GM19468 (cell line): ENCODE data around the gene LRCH1.

ENCODE experiments used
- ATAC-seq: cut with Tn5 transposase; IDR thresholded peaks from one replicate; pipeline ENCODE4 v1.9.1; 2021; ENCODE audit warnings: mild to moderate bottlenecking, moderate library complexity, moderate number of reproducible peaks; ENCODE audit not compliant: unreplicated experiment; ENCODE audit errors: extremely low read depth

The LRCH1 gene

DNA sequence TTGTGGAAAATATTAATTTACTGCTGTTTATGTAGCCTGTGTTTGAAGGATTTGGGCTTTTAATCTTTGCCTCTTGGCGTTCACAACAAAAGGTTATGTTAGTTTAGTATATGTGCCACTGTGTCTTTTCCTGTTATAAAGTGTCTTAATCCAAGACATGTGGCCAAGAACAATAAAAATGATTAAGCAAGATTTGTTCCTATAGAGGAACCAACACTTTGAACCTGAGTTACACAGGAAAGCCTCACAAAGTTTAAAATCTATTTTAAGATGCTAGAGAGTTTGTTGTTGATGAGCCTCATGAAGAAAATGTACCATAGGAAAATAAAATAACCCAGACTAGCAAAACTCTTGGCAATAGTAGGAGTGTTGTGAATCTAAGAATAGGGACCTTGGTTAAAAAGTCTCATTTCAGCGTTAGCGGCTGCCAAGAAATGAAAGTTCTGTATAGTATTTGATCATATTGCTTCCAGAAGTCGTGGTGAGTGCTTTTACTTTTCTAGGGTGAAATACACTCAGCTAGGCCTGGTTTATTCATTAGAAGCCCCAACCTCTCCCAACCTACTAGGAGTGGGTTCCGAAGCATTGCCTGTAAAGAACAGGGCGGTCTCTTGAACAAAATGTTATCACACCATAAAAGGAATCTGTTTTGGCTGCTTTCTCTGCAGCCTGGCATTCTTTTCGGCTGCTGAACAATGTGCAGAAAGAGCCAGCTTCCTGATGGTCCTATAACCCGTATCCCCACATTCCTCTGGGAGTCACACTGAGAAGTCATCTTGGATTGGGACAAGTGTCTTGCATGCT, 102.6 kb downstream of the LRCH1 start:
- no peak for ATAC-seq

GRCh38 chr13:46656786-46657185, 103.8 kb downstream of the LRCH1 start:
- peak; percentile 89 for ATAC-seq

GRCh38 chr13:46659413-46660065, 106.6 kb downstream of the LRCH1 start:
- ATAC-seq: no peak

GRCh38 chr13:46660416-46660815, 107.4 kb downstream of the LRCH1 start:
- ATAC-seq: no peak

- ATAC-seq: no peak
Observed at GRCh38 chr13:46660857-46661256, 107.9 kb downstream of the LRCH1 start.

DNA sequence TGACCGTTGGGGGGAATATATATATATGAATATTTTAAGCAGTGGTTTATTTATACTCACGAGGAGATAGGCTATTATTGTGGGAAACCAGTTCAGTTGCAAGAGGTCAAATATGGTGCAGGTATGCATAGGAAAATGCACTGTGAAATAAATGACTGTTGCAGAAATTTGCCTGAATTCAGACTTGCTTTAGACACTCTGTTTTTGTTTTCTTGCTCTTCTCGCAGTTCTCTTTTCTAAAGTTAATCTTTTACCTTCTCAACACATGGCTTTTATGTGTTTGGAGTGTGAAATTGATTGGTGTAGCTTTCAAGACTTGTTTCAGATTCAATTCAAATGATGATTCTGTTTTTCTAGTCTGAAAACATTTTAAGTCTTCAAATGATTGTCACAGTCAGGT, 109.7 kb downstream of the LRCH1 start:
- ATAC-seq: peak; percentile 71

DNA sequence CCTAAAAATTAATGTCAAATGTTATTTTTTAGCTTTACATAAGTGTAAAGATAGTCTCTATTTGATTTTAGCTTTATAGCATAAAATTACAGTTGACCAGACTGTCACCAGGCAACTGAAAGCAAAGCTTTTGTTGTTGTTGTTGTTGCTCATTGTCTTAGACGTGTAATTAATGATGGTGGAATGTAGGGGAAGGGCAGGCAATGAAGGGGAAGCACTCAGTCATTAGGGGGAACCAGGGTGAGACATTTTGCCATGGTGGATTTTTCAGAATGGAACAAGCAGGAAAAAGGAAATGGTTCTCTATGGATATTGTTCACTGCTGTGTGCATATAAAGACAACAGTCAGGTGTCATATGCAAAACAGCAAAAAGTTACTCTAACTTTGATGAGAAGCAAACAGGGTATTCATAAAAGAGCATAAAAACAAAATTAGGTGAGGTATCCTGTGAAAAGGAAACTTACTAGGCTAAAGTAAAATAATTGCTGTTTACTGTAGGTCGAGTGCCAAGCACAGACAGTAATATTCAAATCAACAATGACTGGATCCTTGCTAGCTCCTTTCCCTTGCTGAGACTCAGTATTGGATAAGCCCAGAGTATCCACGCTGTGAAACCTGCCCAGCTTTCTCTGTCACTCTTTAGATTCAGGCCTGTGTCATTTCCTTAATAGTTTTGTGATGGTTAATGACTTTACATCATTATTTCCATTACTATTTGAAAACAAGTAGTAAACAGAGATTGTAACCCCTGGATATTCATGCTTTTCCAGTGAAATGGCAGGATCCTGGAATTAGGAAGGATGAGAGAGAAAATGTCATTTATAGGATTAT, 110.5 kb downstream of the LRCH1 start:
- no peak for ATAC-seq

GRCh38 chr13:46664195-46664594, 111.2 kb downstream of the LRCH1 start:
- no peak for ATAC-seq

DNA sequence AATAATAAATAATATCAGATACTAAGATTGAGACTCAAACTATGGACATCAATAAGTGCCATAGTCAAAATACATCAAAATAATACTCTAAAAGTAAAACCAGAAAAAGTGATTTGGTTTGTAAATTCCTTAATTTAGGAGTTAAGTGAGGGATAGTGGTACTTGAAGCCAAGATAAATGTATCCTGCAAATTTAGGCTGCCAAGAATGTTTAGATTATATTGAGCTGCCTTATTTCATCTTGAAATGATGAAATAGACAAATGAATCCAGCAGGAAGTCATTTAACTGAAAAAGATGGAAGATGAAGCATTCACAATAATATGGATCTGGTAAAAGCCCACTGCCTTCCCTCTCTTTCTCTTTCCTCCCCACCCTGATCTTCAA, 112.3 kb downstream of the LRCH1 start:
- no peak for ATAC-seq

- no peak for ATAC-seq
Observed at GRCh38 chr13:46665633-46666482, 112.9 kb downstream of the LRCH1 start.

GRCh38 chr13:46666727-46667456, 113.9 kb downstream of the LRCH1 start:
- ATAC-seq: no peak

DNA sequence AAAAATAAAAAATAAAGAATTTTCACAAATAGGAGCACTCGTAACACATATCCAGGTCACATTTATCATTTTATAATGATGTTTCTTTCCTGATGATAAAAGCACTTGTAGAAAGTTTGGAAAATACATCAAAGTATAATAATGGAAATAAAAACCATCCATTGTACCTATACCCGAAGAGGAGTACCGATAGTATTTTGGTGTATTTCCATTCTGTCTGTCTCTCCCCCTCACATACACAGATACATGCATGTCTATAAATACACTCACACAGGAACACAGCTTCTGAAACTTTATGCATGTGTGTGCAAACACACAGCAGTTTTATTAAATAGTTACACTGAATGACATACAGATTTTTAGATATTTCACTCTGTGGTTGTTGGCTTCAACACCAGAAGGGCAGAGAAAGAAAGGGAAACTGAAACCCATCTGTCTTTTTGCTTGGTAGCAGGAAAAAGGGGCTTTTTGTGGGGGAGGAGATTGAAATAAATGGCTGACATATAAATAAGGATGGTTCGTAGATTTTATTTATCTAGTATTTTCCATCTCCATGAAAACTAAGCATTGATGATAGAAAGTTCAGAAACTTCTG, 114.8 kb downstream of the LRCH1 start:
- ATAC-seq: peak; percentile 14

DNA sequence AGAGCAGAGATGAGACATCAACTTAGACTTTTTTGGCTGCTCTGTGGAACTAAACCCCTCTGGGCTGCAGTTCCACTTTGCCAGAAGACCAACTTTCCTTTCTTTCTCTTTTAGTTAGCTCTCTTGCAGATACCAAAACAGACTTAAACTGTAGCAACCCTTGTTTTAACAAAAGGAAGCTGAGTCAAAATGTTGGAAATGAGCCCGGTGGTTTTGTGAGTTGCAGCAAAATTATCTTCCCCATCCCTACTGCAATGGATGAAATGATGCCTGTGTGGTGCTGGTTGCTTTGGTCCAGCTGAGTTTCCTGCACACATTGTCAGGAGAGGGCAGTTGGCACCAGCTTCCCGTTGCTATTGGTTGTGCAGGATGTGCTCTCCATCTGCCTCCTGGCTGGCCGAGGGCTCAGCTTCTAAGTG, 115.3 kb downstream of the LRCH1 start:
- peak; percentile 10 for ATAC-seq

DNA sequence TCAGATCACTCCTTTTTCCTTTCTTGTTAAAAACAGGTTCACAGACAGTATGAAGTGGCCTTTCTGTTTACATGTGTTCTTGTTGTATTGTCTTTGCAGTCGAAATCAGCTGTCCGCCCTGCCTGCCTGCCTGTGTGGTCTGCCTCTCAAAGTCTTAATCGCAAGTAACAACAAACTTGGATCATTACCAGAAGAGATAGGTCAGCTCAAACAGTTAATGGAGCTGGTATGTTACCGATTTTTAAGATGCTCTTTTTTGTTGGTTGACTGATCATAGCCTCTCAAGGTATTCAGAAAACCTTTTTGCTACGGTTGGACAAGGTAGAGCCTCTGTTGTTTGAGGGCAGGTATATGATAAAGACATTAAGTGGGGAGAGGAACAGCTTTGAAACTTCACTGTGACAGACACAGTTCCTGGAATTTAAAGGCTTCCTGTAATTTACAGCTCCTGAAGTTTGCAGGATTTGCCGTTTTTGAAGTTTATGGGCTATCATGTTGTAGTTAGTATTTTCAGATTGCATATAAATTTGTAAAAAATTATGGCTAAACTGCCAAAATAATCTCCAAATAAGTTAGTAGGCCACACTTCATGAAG, 116.1 kb downstream of the LRCH1 start:
- no peak for ATAC-seq

GRCh38 chr13:46672338-46673090, 119.5 kb downstream of the LRCH1 start:
- no peak for ATAC-seq

GRCh38 chr13:46675016-46675415, 122.0 kb downstream of the LRCH1 start:
- ATAC-seq: no peak

DNA sequence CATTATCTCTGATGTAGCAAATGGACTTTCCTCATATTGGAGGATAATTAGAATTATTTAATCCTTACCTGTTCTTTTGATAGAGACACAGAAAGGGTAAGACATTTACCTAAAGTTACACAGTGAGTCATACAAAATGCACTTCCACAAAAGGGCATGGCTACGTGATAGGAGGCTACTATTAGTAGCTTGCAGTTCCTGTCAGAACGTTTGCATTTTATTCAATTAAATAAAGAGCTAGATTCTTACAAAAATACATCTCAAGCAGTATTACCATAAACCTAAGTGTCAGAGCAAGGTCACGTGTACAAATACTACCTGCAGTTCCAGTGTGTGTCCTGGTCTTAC, 123.4 kb downstream of the LRCH1 start:
- ATAC-seq: no peak
